GM12878 (cell line): Measurements from ENCODE around the gene SLC35F2. TPM values are rescaled to one million over a fixed set of nuclear protein-coding genes. Genes with fewer than 3 reads are reported as not detected.

Experiments
- ATAC-seq: fragments of 200-7000 bp; cut with Tn5 transposase; 3 replicates; pipeline ENCODE4 v1.9.1; 2020; ENCODE audit warnings: mild to moderate bottlenecking, moderate library complexity
- BruUV-seq: library from RNA; stranded (reverse); fragments of 400-500 nt; replicated peaks from 2 replicates; lab custom pipeline; 2021; lab: Mats Ljungman, UMichigan
- CTCF ChIA-PET: fragments of 300-600 bp; sonication (Branson Sonifier 250); formaldehyde crosslinking; extraction: SDS; loops from one replicate; lab custom pipeline; 2021; ENCODE audit warnings: inconsistent platforms; lab: Yijun Ruan, JAX
- POLR2A ChIA-PET: fragments of 350-600 bp; formaldehyde crosslinking; extraction: SDS; loops from one replicate; lab custom pipeline; 2021; ENCODE audit warnings: inconsistent platforms; lab: Charles Lee
- RAD21 ChIA-PET: fragments of 300-600 bp; sonication (Branson Sonifier 250); formaldehyde crosslinking; loops from one replicate; lab custom pipeline; 2023; ENCODE audit warnings: antibody characterized with exemption; ENCODE audit not compliant: unreplicated experiment; lab: Charles Lee
- SMC1A ChIA-PET: fragments of 300-600 bp; sonication (Branson Sonifier 250); formaldehyde crosslinking; loops from one replicate; lab custom pipeline; 2023; ENCODE audit not compliant: unreplicated experiment, uncharacterized antibody; lab: Charles Lee
- DNase-seq: peaks from one replicate; pipeline ENCODE4 v3.0.0-alpha.2; 2011; ENCODE audit warnings: low read depth, low spot score
- FAIRE-seq: peaks from 3 replicates; lab custom pipeline; 2011; peaks lifted over from hg19 to GRCh38; lab: Jason Lieb, UNC
- H2AFZ ChIP-seq: 2 replicates; pipeline ENCODE4 v1.6.0; 2011; ENCODE audit warnings: low read depth, low read length, control low read depth; ENCODE audit not compliant: control insufficient read depth
- H3K27ac ChIP-seq: 2 replicates; pipeline ENCODE4 v1.5.1; 2011; ENCODE audit warnings: control low read depth; ENCODE audit not compliant: control insufficient read depth, insufficient read depth
- H3K27me3 ChIP-seq, 2 experiments: replicated peaks in 1 of 2; 2 replicates each; pipeline versions ENCODE4 v1.6.0 to v1.6.1; 2011; ENCODE audit warnings: low read length in 1 of 2; ENCODE audit not compliant: control insufficient read depth in 2 of 2, insufficient read depth in 2 of 2
- H3K36me3 ChIP-seq, 2 experiments: 2 replicates each; pipeline ENCODE4 v1.5.1; 2011; ENCODE audit warnings: low read length in 1 of 2; ENCODE audit not compliant: control insufficient read depth in 2 of 2, insufficient read depth in 2 of 2
- H3K4me1 ChIP-seq: 2 replicates; pipeline ENCODE4 v1.6.1; 2011; ENCODE audit warnings: mild to moderate bottlenecking, low read length, moderate library complexity, mixed read lengths; ENCODE audit not compliant: control insufficient read depth, insufficient read depth
- H3K4me2 ChIP-seq: 2 replicates; pipeline ENCODE4 v1.6.0; 2011; ENCODE audit warnings: control low read depth; ENCODE audit not compliant: control insufficient read depth, insufficient read depth
- H3K4me3 ChIP-seq: fragments of 200-600 bp; sonication (generic); 2 replicates; pipeline ENCODE4 v1.5.1; 2016
- H3K79me2 ChIP-seq: 2 replicates; pipeline ENCODE4 v1.6.0; 2011; ENCODE audit warnings: low read length; ENCODE audit not compliant: control insufficient read depth, insufficient read depth
- H3K9ac ChIP-seq: 2 replicates; pipeline ENCODE4 v1.8.0; 2011; ENCODE audit warnings: low read length, control low read depth, mixed read lengths; ENCODE audit not compliant: control insufficient read depth, insufficient read depth
- H3K9me3 ChIP-seq: replicated peaks from 3 replicates; pipeline ENCODE4 v1.5.1; 2011; ENCODE audit warnings: mild to moderate bottlenecking, low read length; ENCODE audit not compliant: control insufficient read depth, insufficient read depth
- H4K20me1 ChIP-seq: 2 replicates; pipeline ENCODE4 v1.6.0; 2011; ENCODE audit not compliant: control insufficient read depth, insufficient read depth
- CHD1 ChIP-seq: IDR thresholded peaks from 2 replicates; pipeline ENCODE4 v1.6.1; 2012; ENCODE audit warnings: low read depth, low read length, improper control_type of control experiment
- FOXM1 ChIP-seq: IDR thresholded peaks from 2 replicates; pipeline ENCODE4 v1.6.1; 2012; ENCODE audit warnings: low read depth, mild to moderate bottlenecking, inconsistent platforms, low read length, moderate library complexity
- HCFC1 ChIP-seq: fragments of 150-350 bp; IDR thresholded peaks from 2 replicates; pipeline ENCODE4 v1.6.1; 2014; ENCODE audit warnings: low read length
- IRF4 ChIP-seq: IDR thresholded peaks from 2 replicates; pipeline ENCODE4 v1.6.1; 2011; ENCODE audit warnings: low read depth, low read length
- JUNB ChIP-seq: IDR thresholded peaks from 2 replicates; pipeline ENCODE4 v1.6.1; 2016; ENCODE audit warnings: antibody characterized with exemption, mild to moderate bottlenecking
- LARP7 ChIP-seq: fragments of 450-650 bp; IDR thresholded peaks from 2 replicates; pipeline ENCODE4 v1.6.1; 2017; ENCODE audit warnings: mild to moderate bottlenecking
- RB1 ChIP-seq: fragments of 450-650 bp; formaldehyde crosslinking; IDR thresholded peaks from 2 replicates; pipeline ENCODE4 v1.6.1; 2017; ENCODE audit warnings: mild to moderate bottlenecking, borderline replicate concordance
- RBBP5 ChIP-seq: fragments of 200-600 bp; sonication (generic); conservative IDR thresholded peaks from 2 replicates; pipeline ENCODE4 v1.6.1; 2016
- RUNX3 ChIP-seq: IDR thresholded peaks from 2 replicates; pipeline ENCODE4 v1.6.1; 2012; ENCODE audit warnings: low read length, inconsistent platforms
- SMARCA5 ChIP-seq: fragments of 450-650 bp; IDR thresholded peaks from 2 replicates; pipeline ENCODE4 v1.6.1; 2017; ENCODE audit warnings: mild to moderate bottlenecking
- SMC3 ChIP-seq: IDR thresholded peaks from 2 replicates; pipeline ENCODE4 v1.6.1; 2011; ENCODE audit warnings: low read length, improper control_type of control experiment, borderline replicate concordance
- TCF12 ChIP-seq: IDR thresholded peaks from 2 replicates; pipeline ENCODE4 v1.6.1; 2011; ENCODE audit warnings: low read depth, mild to moderate bottlenecking, low read length
- ZBTB4 ChIP-seq: fragments of 450-650 bp; formaldehyde crosslinking; IDR thresholded peaks from 2 replicates; pipeline ENCODE4 v1.4.0; 2022; ENCODE audit warnings: mild to moderate bottlenecking, moderate library complexity
- ZNF207 ChIP-seq: fragments of 450-650 bp; IDR thresholded peaks from 2 replicates; pipeline ENCODE4 v1.6.1; 2014; ENCODE audit warnings: antibody characterized with exemption, mild to moderate bottlenecking, borderline replicate concordance
- ZNF622 ChIP-seq: fragments of 450-650 bp; IDR thresholded peaks from 2 replicates; pipeline ENCODE4 v1.6.1; 2017; ENCODE audit warnings: mild to moderate bottlenecking, inconsistent platforms
- ZZZ3 ChIP-seq: IDR thresholded peaks from 2 replicates; pipeline ENCODE4 v1.6.1; 2011; ENCODE audit warnings: low read depth; ENCODE audit not compliant: control insufficient read depth, insufficient read length
- WGBS: methylation state at CpG from one replicate; pipeline ENCODE4 v1.1.6; 2016; ENCODE audit warnings: low lambda C conversion rate; ENCODE audit not compliant: insufficient replicate concordance, insufficient coverage; ENCODE audit errors: missing lambda C conversion rate; 5-methylcytosine and 5-hydroxymethylcytosine counted together
- in situ Hi-C: fragments of 300-500 bp; cut with MboI; formaldehyde crosslinking; loops from 9 replicates; pipeline ENCODE4 v1.14.3; 2018; ENCODE audit warnings: mixed read lengths
- intact Hi-C: fragments of 100-400 bp; cut with micrococcal nuclease; formaldehyde crosslinking; loops from one replicate; pipeline ENCODE4 v1.14.2; 2022; ENCODE audit not compliant: unreplicated experiment
- polyA plus RNA-seq, 11 experiments: library from polyadenylated mRNA; depleted of rRNA in 4 of 11; unstranded in 6 of 11; stranded (reverse) in 5 of 11; fragments of >200 nt; fragmentation: Nextera tagmentation in 4 of 11; fragmentation: Illumina TruSeq in 1 of 11; extraction: Ambion mirVana in 4 of 11; extraction: Trizol in 1 of 11; gene quantifications; 1 replicate in 1 of 11; 2 replicates in 10 of 11; pipeline versions ENCODE4 v1.2.1 to v1.2.3, GENCODE V29; 2011 to 2016; ENCODE audit warnings: inconsistent platforms in 2 of 11, missing spikeins in 2 of 11, low read depth in 1 of 11
- total RNA-seq, 4 experiments: library from RNA; depleted of rRNA in 3 of 4; stranded (reverse); fragments of >200 nt in 3 of 4; fragmentation: Illumina TruSeq in 1 of 4; extraction: Trizol in 1 of 4; gene quantifications; 2 replicates each; pipeline versions ENCODE4 v1.2.1 to v1.2.3, GENCODE V29; 2013 to 2021

SLC35F2 gene
- total and polyA plus RNA-seq, 10 of the 15 experiments (the other 5 are each of a cell fraction or from before 2014, with no cell fraction given): 15.2 to 48.8 (median 40.1) TPM

DNA sequence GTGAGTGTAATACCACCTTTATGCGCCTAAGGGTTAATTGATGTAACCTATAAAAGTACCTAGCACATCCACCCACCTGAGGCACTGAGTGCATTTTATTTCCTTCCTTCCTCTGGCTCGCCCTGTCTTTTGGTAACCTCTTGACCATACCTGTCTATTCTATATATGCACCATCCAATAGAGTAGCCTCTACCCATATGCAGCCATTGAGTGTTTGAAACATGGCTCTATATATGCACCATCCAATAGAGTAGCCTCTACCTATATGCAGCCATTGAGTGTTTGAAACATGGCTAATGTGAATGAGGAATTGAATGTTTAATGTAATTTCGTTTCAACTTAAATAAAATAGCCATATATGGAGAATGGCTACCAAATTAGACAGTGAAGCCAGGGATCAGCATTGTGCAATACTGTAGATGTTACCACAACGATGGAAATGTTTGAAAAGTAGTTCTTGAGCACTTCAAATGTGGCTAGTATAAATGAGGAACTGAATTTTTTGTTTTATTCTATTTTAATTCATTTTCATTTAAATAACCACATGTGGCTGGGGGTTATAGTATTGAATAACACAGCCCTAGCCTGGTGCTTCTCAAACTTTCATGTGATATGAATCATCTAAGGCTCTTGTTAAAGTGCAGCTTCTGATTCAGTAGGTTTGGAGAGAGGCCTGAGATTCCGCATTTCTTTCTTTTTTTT is 33.8 kb downstream of the SLC35F2 start (continued):
- TF ChIP-seq RBBP5 (no peak), ZZZ3 (no peak), LARP7 (no peak), HCFC1 (no peak), IRF4 (no peak), ZNF207 (no peak)

- Histone ChIP-seq H4K20me1 (no peaks in the 10 kb centered on the region), H2AFZ (no peak overlapping the region), H3K4me3 (no peak overlapping the region), H3K27me3 (no peaks in the 10 kb centered on the region), H3K79me2 (peaks cover 66% of the 10 kb centered on the region), H3K9ac (no peak overlapping the region), H3K4me1 (peaks cover 22% of the 10 kb centered on the region; the same call in 1 of the 2 replicates), H3K36me3 (peaks cover 0 to 5% of the 10 kb centered on the region in 2 experiments; a peak in 2 of 4 replicates), H3K27ac (no peak overlapping the region), H3K9me3 (no peaks in the 10 kb centered on the region; the same call in 2 of the 3 replicates), H3K4me2 (no peak overlapping the region)
- in situ Hi-C loops: no loop called here
- POLR2A ChIA-PET: no interaction called here
- RAD21 ChIA-PET: interaction anchor here (0.6 kb wide), 1 partner anchor 25 kb away, joined by 6 read pairs; no protein-coding TSS in a partner anchor
- intact Hi-C loops: no loop called here
- BruUV-seq: no TSS peak
- FAIRE-seq (no peak), ATAC-seq (no peak), DNase-seq (no peak)
- WGBS: 89% methylated on average over 3 of the region's 3 CpGs
- SMC1A ChIA-PET: interaction anchor here (1.0 to 2.1 kb wide), 4 partner anchors 9 to 26 kb away, joined by 3 to 5 read pairs (median 3); no protein-coding TSS in a partner anchor
- CTCF ChIA-PET: interaction anchor here (1.0 to 1.9 kb wide), 5 partner anchors 9 to 38 kb away, joined by 3 to 8 read pairs (median 4); no protein-coding TSS in a partner anchor
- TF ChIP-seq SMARCA5 (no peak), SMC3 (no peak), TCF12 (no peak), RB1 (no peak), FOXM1 (no peak), RUNX3 (no peak), ZNF622 (no peak), CHD1 (no peak), ZBTB4 (no peak), JUNB (no peak)
Measured at GRCh38 chr11:107821199-107821927, 37.2 kb downstream of the SLC35F2 start.
